GM18499 (cell line): ENCODE data around the gene LEMD3.

Experiments used
- ATAC-seq: cut with Tn5 transposase; IDR thresholded peaks from one replicate; pipeline ENCODE4 v1.9.1; 2021; ENCODE audit warnings: moderate number of reproducible peaks; ENCODE audit not compliant: insufficient read depth, unreplicated experiment

The LEMD3 gene

DNA sequence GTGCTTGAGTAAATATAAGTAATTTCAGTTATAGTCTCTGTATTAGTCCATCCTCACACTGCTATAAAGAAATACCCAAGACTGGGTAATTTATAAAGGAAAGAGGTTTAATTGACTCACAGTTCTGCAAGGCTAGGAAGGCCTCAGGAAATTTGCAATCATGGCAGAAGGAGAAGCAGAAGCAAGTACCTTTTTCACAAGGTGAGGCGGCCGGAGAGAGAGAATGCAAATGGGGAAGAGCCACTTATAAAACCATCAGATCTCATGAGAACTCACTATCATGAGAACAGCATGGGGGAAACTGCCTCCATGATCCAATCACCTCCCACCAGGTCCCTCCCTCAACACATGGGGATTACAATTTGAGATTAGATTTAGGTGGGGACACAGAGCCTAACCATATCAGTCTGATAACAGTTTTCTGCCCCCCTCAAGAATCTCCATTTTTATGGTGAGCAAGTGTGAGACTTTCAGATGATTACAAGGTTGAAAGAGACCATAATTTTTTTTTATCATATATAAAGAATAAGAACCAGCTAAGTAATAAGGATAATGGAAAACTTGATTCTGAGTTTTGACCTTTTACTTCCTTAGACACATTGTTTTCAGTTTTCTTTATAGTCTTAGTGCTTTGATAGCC lies 35.6 kb downstream of the LEMD3 start:
- no peak for ATAC-seq

GRCh38 chr12:65205886-65206285 lies 36.5 kb downstream of the LEMD3 start:
- ATAC-seq, result no peak

DNA sequence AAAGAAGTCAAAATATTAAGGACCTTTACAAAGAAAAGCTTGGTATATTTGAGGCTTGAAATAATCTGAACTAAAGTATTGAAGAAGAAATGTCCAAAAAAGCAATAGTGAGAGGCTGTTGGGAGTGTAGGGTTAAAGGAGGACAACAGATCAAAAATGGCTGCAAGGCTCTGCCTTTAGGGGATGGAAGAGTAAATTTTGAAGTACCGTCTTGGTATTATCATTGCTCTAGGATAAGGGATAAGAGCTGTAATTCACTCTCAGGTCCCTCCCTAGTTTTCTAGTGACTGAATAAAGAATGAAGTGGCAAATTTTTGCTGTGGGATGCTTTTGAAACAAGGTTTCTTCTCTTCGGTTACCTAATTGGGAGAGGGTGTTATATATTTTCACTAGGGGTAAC lies 38.7 kb downstream of the LEMD3 start:
- no peak for ATAC-seq

- ATAC-seq, result no peak
Observed at GRCh38 chr12:65208964-65209654, 39.7 kb downstream of the LEMD3 start.

DNA sequence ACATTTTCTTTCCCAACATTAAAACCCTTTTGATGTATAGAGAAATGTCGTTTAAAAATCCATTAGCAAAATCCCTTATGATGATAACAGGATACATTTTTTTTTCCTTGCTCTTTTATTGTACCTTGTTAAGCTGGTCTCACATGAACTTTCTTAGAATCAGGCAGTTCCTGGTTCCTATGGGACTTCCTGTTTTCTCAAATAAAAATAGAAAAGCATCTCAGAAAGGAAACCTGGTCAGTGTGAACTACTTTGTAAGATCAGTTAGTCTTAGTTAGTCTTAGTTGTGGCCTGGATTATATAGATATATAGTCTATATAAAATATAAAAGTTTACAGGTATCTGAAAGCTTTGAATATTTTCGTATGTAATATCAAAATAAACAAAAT lies 40.3 kb downstream of the LEMD3 start:
- ATAC-seq, result peak; percentile 73

- no peak for ATAC-seq
Observed at GRCh38 chr12:65217086-65217485, 47.7 kb downstream of the LEMD3 start.

DNA sequence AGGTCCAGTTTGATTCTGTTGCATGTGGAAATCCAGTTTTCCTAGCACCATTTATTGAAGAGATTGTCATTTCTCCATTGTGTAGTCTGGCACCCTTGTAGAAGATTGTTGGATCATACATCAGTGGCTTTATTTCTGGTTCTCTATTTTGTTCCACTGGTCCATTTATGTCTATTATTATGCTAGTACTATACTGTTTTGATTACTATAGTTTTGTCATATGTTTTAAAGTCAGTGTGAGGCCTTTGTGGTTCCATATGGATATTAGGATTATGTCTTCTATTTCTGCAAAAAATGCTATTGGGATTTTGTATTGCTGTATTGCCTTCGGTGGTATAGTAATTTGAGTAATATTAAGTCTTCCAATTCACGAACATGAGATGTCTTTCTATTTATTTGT lies 51.4 kb downstream of the LEMD3 start:
- ATAC-seq, result no peak

DNA sequence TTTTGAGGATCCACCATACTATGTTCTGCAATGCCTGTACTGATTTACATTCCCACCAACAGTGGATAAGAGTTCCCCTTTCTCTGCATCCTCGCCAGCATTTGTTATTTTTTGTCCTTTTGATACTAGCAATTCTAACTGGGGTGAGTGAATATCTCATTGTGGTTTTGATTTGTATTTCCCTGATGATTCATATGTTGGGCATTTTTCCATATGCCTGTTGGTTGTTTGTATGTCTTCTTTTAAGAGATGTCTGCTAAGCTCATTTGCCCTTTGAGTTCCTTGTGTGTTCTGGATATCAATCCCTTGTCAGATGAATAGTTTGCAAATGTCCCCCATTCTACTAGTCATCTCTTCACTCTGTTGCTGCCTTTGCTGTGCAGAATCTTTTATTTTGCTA lies 60.1 kb downstream of the LEMD3 start:
- ATAC-seq, result no peak

DNA sequence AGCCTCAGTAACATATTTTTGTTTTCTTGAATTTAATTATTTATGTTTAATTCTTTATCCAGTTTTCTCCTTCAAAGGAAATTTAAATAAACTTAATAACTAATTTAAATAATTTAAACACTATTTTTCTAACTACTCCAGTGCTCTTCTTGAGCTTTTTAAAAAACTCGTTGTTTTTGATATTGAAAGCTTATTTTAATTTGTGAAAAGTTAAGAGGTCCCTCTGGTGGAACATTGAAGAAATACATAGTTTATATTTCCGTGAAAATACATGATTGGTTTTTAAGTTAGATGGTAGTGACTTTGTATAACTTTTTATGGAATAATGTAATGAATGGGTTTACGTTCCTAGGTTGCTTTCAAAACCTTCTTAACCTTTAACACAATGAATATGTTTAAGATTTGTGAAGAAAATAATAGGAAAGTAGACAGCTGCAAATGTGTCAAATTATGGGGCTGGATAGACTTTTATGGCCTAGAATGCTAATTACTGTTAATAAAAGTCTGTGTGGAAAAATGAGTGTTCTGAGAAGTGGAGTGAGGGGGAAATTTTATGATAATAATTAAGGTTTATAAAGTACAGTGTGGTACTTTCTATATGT lies 63.2 kb downstream of the LEMD3 start:
- no peak for ATAC-seq

DNA sequence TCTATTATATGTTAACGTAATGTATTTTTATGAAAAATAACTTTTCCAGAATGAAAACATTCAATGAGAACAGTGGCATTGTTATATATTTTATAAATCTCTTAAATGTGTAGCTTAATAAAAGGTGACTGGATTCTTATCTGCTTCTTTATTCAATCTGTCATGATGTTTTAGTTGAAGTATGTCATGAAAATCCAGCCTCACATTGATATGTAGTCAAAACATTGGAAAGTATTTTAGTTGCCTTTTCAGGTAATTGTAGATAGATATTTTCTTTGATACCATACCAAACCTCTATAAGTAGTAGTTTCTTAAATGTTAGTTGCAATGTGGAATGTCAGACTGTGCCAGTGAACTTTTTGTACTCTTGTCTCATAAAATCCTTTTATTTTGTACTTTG lies 67.8 kb downstream of the LEMD3 start:
- no peak for ATAC-seq

DNA sequence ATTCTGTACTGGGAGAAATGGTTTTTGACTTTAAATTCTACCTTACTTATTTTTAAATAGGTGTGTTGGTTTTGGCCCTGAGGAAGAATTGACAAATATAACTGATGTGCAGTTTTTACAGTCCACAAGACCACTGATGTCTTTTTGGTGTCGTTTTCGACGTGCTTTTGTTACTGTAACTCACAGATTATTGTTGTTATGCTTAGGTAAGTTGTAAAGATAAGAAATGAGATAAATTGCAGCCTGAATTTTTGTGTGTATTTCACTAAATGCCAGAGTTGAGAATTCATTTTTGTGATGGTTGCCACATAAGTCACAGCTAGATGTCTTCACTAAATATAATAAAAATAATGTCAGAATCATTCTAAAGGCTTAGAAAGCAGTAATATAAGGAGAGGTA lies 69.2 kb downstream of the LEMD3 start:
- ATAC-seq, result no peak

GRCh38 chr12:65248656-65249633 lies 79.6 kb downstream of the LEMD3 start:
- no peak for ATAC-seq

- no peak for ATAC-seq
Observed at GRCh38 chr12:65252515-65252914, 83.1 kb downstream of the LEMD3 start.

DNA sequence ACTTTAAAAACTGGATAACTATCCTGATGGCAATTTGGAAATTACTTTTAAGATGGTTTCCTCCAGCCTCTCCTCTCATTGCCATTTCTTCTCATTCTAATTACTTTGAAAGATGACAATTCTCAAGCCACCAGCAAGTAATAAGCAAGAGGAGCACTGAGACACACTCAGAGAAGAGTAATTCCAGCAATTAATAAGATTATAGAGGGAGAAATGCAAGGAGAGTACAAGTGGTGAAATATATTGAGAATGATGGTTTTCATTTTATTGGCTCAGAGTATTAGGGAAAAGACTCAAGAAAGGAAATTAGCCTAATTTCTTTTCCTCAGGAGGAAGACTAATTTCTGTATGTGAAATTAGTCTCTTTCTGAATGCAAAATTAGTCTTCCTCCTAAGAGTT lies 88.6 kb downstream of the LEMD3 start:
- no peak for ATAC-seq

- no peak for ATAC-seq
Observed at GRCh38 chr12:65259501-65259900, 90.1 kb downstream of the LEMD3 start.

- no peak for ATAC-seq
Observed at GRCh38 chr12:65263777-65264176, 94.4 kb downstream of the LEMD3 start.

DNA sequence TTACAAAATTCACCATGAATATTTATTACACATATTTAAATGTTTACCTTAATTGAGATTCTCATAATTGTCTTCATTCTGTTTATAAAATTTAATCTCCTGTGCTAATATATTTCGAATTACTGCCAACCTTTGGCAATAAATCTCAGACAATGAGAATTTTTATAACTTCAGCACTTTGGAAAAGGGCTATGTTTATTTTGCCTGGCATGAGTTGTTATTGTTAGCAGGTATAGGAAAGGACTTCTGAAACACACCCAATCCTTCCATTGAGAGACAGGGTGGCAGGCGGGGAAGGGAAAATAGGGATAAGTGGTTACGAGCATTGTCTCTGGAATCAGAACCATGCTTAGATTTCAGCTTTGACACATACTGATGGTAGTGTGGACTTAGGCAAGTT lies 97.0 kb downstream of the LEMD3 start:
- ATAC-seq, result no peak

DNA sequence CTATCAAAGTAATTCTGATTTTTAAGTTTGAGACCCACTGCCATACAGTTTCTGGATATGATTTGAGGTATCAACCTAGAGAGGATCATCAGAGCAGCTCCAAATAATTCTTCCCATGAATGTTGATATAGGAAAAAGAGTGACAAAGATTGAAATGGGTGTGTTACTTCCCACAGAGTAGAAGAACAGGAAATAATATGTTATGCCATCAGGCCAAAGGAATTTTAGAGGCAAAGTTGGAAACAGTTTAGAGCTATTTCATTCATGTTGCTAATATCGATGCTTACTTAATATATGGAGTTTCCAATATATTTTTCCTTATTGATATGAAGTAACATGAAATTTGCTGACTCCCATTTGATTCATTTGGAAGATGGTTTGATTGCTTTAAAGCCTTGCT lies 100.2 kb downstream of the LEMD3 start:
- ATAC-seq, result no peak

- ATAC-seq, result no peak
Observed at GRCh38 chr12:65274602-65275272, 105.4 kb downstream of the LEMD3 start.

- no peak for ATAC-seq
Observed at GRCh38 chr12:65275627-65276026, 106.2 kb downstream of the LEMD3 start.
